Activated T-cell treated with anti-CD3 and anti-CD28 coated beads for 48 hours (primary cell): ENCODE data around the gene TMUB1.

ENCODE experiments used
- DNase-seq: peaks from one replicate; pipeline ENCODE4 v3.0.0-alpha.2; 2020; ENCODE audit warnings: low read depth

The TMUB1 gene

DNA sequence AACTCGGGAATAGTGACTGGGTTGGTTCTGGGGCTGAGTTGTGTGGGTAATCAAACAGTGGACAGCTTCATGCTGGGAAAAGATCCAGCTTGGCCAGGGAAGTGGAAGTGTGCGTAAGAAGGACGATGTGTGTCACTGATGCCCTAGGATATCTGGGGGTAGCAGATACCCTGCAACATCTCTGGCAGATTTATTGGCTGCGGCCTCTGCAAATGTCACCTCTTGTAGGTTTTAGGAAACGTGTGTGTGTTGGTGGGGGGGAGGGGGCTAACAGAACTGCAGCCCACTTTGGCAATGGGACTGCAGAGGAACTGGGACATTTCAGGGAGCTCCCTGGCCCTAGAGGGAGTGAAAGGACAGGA is 2.0 kb upstream of the TMUB1 start:
- no peak for DNase-seq

DNA sequence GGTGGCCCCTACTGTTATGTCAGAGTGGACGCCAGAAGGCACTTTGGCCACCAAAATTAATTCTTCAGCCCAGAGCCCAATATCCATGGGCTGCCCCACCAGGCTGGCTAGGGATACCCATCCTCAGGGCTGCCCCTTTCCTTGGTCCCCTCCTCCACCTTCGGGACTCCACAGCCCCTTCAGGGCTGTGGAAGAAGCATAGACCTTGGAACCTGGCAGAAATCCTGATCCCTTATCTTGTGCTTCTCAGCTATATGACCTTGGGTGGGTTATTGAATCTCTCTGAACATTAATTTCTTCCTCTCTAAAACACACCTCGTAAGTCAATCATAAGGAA is 499 bp upstream of the TMUB1 start:
- no peak for DNase-seq

DNA sequence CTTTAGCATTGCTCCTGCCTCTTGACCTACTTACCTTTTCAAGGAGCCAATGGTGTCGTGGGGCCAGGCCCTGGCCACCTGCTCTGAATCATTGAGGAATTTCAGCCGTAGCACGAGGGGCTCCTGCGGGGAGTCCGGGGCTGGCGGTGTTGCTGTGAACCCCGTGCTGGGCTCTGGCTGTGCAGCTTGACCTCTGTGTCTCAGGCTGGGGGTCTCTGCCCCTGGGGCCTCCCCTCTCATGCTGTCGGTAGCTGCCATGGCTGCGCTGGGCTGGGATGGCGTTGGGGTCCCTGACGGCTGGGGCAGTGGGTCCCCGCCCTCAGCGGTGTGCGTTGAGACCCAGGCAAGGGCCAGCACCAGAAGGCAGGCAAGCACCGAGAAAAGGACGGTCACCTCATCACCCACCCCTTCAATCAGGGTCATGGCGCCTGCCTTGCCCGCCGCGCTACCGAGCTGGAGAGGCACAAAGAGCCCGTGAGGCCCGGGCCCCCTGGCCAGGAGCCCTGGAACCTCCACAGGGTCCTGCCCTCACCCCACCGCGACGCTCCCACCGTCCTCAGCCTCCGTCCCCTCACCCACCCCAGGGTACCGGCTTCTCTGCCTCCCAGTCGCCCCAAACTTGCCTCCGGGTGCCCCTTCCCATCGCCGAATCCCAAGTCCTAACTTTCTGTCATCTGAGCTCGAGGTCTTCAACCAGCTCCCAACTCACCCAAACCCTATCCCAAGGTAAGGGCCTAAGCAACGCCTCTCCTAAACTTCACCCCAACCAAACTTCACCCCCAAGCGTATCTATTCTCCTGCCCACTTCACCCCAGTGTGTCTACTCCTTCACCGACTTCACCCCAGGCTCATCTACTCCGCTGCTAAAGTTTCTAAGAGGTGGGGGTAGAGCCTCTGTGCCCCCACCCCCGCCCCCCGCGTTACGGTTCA is 887 bp downstream of the TMUB1 start:
- no peak for DNase-seq

DNA sequence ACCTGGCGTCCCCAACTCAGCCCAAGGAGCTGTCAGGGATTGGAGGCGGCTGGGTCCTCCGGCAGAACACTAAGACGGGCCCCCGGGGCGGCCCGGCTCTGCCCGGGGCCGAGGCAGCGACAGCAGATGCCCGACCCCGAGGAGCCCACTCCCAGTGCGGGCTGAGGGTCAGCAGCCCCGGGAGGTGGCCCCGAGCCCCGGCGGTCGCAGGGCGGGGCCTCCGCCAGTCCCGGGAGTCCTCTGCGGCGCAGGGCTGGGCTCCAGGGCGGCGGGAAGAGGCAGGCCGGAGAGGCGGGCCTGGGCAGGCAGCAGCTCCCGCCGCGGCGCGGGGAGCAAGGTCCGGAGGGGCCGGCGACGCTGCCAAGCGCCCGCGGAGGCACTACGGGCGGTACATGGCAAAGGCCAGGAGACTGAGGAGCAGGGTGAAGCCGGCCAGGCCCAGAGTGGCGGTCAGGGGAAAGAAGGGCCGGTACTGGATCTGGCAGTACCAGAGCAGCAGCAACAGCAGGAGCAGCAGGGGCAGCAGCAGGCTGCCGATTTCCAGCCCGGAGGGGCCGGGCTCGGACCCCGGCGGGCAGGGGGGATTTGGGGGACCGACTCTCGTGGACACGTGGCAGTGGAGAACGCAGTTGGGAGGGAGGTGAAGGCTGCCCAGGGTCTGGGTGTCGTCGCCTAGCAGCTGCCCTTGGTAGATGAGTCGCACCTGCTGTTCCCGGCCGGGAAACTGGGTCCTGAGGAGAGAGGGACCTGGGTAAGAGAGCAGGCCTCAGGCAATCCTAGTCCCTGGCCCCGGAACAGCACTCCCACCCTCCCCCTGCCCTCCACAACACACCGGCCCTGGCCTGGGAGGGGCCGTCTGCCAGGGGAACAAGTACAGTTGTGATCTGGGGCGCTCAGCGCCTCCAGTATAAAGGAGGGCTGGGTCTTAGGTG is 1.9 kb downstream of the TMUB1 start:
- no peak for DNase-seq

DNA sequence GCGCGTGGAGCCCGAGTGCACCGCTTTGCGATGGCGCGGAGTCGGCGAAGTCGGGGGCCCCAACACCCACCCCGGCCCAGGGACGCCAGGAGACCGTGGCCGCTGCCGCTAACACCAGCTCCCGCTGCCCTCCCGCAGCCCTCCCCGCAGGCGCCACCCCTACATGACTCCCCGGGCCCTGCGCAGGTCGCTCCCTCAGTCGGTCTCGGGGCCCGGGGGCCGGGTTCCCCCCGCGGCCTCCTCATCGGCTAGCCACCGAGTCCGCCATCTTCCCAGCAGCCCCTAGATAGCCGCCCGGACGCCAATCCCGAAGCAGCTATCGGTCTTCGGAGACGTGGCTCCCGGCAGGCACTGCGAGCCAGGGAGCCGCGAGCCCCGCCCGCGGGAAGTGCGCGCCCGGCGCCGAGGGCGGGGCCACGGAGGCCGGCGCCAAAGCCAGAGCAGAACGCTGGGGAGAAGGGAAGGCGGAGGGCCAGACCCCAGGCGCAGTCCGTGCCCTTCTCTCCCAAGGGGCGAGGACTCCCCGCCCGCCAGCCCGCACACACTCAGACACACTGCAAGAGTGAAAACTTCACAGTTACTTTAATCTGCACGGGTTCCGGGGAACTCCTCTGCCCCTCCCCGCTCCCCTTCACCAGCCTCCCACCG is 2.6 kb downstream of the TMUB1 start, which contains the start of gene FASTK:
Gene FASTK (minus strand): TSS at position 288 of the 648 bp plus-strand sequence. CDS start 43 bp downstream, at position 245.
- peak; percentile 87 for DNase-seq

DNA sequence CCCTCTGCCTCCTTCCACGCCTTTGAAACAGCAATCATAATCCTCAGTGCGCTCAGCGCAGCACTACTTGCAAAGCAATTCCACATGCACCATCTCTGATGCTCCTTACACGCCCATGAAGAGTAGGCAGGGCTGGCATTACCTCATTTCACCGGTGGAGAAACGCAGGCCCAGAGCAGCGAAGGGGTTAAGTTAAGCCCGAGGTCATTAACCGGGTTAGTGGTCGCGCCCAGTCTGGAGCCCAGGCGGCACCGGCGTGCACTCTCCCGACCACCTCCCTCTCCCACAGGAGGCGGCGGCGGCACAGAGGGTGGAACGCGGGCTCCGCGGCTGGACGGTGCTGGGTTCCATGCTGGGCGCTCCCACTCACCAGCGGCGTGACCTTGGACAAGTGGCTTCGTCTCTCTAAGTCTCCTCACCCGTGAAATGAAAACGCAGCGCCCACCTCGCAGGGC is 3.2 kb downstream of the TMUB1 start:
- no peak for DNase-seq

DNA sequence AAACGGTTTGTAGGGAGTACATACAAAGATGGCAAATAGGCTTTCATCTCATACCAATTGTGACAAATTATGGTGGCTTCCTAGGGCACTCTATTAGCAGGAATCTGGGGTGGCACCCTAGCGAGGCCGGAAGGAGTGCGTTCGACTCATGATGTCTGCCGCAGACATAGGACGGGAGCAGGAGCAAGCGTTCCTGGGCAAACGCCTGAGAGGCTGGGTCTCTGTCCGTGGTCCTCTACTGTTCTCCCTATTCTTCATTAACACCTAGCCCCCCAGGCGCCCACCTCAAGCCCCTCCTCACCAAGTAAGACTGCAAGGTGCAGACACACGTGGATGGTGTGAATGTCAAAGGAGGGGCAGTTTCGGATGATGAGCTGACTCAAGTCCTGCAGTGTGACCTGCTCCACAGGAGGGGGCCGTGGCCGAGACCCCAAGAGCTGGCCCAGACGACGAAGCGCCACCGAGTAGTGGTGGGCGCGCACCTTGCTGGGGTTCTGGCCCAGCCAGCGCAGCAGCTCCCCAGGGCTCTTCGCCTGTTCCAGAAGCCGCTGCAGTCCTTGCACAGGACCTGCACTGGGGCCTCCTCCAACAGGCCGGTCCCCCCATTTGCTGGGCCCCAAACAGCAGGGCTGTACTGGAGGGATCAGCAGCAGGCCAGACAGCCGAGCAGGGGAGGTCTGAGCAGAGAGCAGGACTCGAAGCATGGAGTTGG is 3.9 kb downstream of the TMUB1 start:
- DNase-seq = no peak

DNA sequence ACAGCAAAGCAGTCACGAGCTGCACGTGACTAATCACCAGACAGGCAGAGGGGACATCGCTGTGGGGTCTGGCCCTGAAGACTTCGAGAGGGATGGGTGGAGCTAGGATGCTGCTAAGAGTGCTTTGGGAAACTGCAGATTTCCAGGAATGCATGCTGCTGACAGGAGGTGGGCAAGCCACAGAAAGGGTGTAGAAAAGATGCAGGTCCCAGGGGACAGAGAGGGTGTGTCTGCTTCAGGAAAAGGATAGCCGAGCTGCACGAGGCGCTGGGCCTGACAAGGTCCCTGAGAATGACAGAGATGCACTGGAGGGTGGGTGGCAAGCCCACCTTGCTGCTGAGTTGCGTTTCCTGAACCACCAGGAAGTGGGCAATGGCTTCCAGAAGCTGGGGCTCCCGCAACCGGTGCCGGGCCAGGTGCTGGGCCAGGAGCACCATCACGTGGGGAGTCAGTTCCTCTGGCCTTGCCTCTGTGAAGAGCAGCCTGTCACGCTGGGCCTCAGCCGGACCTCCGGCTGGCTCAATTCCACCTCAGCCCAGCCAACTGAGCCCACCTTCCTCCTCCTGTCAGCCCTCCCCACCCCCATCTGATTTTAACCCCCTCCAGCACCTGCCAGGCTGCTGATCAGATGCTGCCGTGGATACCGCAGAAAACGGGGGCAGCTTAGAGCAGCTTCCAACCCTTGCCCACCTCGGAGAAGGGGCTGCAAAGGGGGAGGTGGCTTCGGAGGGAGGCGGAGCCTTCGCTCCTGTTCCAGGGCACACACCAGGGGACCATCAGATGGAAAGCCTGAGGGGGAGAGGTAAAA is 4.9 kb downstream of the TMUB1 start:
- DNase-seq = no peak

DNA sequence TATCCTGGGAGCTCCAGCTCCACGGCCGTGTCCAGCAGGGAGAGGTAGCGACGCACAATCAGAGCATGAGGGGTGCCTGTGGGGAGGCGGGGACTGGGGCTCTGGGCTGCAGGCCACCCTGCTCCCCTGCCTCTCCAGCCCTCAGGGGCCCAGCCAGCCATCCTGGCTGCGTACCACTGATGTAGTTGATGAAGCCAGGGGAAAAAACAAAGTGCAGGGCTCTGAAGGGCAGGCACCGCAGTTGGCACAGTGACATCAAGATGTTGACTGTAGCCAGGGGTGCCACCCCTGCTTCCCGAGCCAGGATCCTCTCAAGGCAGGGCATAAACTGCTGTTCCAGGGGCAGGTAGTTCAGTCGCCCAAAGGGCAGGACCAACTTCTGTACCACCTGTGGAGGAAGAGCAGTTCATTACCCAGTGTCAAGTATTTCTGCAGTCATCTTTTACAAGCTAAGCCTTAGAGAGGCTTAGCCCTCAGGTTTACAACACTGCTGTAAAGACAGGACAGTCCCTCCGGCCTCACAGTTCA is 5.5 kb downstream of the TMUB1 start:
- DNase-seq = no peak

DNA sequence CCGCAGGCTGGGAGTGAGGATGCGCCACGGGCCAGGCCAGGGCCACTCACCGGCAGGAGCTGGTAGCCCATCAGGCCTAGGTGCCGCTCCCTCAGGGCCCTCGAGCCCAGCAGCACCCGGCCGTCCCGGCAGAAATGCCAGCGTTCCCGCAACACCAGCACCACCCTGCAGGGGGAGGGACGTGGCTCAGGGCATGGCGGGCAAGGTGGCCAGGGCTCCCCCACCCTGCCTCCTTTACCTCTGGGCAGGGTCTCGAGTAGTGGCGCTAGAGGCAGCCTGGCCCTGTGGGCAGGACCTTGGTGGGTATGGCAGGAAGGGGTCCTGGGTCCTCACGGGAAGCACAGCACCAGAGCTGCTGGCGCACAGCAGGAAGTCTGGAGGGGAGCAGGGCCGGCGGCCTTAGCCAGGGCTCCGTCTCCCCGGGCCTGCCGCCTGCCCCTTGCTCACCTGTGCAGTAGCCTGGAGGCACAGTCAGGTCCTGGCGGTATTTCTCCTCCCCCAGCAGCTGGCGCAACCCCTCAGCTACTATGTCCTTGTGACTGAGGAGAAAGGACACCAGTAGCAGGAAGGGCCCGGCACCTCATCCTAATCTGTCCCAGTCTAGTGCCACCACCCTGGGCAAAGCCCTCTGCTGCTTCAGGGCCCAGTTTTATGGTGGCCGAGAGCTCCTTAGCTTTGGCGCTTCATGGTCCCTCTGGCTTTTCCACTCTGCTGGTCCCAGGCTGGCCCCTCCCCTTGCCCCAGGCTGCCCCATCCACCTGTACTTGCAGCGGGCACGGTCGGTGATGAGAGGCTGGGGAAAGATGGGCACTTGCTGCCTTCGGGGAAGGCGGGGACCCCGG is 6.2 kb downstream of the TMUB1 start:
- no peak for DNase-seq

DNA sequence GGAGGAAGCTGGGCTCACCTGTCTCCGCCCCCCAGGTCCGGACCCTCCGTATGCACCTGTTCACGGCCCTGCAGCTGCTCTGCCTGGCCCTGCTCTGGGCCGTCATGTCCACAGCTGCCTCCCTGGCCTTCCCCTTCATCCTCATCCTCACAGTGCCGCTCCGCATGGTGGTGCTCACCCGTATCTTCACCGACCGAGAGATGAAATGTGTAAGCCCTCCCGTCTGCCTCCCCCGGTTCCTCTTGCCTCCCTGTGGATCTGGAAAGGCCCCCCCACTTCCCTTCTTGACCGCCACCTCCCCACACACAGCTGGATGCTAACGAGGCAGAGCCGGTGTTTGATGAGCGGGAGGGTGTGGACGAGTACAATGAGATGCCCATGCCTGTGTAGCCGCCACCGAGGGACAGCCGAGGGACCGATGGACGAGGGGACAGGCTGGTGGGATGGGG is 7.3 kb downstream of the TMUB1 start:
- no peak for DNase-seq

DNA sequence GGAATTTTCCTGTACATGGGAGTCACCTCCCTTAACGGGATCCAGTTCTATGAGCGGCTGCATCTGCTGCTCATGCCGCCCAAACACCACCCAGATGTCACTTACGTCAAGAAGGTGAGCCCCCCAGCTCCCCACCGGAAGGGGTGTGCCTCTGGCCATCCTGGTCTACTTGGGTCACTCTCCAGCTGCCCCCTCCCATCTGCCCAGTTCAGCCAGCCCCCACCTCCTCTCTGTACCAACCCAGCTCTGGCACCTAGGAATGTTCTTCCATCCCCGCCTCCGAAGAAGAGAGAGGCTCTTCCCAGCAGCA is 7.7 kb downstream of the TMUB1 start:
- no peak for DNase-seq

DNA sequence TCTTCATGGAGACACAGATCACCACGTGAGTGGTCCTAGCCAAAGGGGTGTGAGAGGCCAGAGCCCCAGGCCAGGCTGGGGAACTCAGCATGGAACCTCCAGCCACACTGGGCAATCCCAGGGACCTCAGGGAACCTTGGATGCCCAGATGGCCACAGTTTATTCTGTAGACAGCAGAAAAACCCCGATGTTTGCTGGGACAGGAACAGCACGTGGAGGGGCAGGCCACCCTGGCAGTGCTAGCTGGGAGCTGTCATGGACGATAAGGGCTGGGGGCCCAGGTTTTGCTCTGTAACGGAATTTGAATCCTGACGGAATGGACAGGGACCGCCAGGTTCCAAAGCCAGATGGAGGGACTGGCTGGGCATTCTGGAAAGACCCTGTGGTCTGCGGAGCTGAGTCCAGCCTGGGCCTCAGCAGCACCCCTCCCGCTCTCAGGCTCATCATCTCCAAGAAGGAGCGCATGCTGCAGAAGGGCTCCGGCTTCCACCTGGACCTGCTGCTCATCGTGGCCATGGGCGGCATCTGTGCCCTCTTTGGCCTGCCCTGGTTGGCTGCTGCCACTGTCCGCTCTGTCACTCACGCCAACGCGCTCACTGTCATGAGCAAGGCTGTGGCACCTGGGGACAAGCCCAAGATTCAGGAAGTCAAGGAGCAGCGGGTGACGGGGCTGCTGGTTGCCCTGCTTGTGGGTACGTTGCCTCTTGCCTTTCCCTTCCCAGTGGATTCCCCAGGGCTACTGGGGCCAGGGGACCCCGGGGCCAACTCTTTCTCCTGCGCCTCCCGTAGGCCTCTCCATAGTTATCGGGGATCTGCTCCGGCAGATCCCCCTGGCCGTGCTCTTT is 8.3 kb downstream of the TMUB1 start:
- DNase-seq = no peak

DNA sequence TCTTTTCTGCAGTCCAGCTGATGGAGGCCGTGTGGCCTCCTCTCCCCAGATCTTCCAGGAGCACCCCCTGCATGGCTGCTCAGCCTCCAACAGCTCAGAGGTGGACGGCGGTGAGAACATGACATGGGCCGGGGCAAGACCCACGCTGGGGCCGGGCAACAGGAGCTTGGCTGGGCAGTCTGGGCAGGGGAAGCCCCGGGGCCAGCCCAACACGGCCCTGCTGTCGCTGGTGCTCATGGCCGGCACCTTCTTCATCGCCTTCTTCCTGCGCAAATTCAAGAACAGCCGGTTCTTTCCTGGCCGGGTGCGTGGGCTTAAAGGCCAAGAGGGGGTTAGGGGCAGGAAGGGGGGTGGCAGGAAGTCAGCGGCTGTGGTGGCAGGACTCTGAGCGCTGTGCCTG is 9.3 kb downstream of the TMUB1 start:
- no peak for DNase-seq

DNA sequence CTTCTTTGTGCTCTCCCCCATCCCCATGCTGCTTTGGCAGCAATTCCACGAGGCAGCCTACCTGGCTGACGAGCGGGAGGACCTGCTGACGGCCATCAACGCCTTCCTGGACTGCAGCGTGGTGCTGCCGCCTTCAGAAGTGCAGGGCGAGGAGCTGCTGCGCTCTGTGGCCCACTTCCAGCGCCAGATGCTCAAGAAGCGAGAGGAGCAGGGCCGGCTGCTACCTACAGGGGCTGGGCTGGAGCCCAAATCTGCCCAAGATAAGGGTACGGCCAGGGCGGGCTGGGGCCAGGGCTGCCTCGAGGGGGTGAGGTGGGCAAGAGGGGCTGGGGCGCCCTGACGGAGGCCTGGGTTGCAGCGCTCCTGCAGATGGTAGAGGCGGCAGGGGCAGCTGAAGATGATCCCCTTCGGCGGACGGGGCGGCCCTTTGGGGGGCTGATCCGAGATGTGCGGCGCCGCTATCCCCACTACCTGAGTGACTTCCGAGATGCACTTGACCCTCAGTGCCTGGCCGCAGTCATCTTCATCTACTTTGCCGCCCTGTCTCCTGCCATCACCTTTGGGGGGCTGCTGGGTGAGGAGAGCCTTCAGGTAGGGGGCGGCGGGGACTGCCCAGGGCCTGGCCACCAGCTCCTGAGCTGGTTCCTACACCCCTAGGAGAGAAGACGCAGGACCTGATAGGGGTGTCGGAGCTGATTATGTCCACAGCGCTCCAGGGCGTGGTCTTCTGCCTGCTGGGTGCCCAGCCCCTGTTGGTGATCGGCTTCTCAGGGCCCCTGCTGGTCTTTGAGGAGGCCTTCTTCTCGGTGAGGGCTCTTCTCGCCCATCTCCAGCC is 12.0 kb downstream of the TMUB1 start:
- DNase-seq = no peak

DNA sequence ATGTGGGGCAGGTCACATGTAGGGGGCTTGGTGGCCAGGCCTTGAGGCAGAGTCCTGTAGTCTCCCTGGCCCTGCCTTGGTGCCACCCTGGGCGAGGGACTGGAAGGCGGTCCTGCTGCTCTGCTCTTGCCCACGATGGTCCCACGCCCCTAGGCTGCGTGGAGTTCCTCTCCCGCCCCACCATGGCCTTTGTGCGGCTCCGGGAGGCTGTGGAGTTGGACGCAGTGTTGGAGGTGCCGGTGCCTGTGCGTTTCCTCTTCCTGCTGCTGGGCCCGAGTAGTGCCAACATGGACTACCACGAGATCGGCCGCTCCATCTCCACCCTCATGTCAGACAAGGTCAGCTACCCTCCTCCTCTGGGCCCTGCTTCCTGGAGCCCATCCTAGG is 12.7 kb downstream of the TMUB1 start:
- DNase-seq = no peak

DNA sequence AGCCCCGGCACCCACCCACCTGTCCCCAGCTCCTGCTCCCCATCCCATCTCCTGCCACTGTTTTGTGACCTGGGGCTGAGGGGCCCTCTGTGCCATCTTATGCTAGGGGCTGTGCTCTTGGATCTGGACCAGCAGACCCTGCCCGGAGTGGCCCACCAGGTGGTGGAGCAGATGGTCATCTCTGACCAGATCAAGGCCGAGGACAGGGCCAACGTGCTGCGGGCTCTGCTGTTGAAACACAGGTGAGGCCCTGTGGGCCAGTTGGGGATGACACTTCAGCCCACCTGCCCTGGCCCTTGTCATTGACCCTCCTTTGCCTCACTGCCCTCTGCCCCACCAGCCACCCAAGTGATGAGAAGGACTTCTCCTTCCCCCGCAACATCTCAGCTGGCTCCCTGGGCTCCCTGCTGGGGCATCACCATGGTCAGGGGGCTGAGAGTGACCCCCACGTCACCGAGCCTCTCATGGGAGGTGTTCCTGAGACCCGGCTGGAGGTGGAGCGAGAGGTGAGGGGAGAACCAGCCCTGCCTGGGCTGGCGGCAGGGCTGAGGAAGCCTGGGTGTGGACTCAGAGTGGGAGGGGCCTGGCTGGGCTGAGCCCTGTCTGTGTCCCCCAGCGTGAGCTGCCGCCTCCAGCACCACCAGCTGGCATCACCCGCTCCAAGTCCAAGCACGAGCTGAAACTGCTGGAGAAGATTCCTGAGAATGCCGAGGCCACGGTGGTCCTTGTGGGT is 13.3 kb downstream of the TMUB1 start:
- DNase-seq = no peak
